GM12878 (cell line): ENCODE results near the gene PFKFB3. TPM values are rescaled to one million over a fixed set of nuclear protein-coding genes. Genes with fewer than 3 reads are reported as not detected.

Experiments used
- ATAC-seq: fragments of 200-7000 bp; cut with Tn5 transposase; 3 replicates; pipeline ENCODE4 v1.9.1; 2020; ENCODE audit warnings: mild to moderate bottlenecking, moderate library complexity
- BruUV-seq: library from RNA; stranded (reverse); fragments of 400-500 nt; replicated peaks from 2 replicates; lab custom pipeline; 2021; lab: Mats Ljungman, UMichigan
- CTCF ChIA-PET: fragments of 300-600 bp; sonication (Branson Sonifier 250); formaldehyde crosslinking; extraction: SDS; loops from one replicate; lab custom pipeline; 2021; ENCODE audit warnings: inconsistent platforms; lab: Yijun Ruan, JAX
- POLR2A ChIA-PET: fragments of 350-600 bp; formaldehyde crosslinking; extraction: SDS; loops from one replicate; lab custom pipeline; 2021; ENCODE audit warnings: inconsistent platforms; lab: Charles Lee
- RAD21 ChIA-PET: fragments of 300-600 bp; sonication (Branson Sonifier 250); formaldehyde crosslinking; loops from one replicate; lab custom pipeline; 2023; ENCODE audit warnings: antibody characterized with exemption; ENCODE audit not compliant: unreplicated experiment; lab: Charles Lee
- SMC1A ChIA-PET: fragments of 300-600 bp; sonication (Branson Sonifier 250); formaldehyde crosslinking; loops from one replicate; lab custom pipeline; 2023; ENCODE audit not compliant: unreplicated experiment, uncharacterized antibody; lab: Charles Lee
- DNase-seq: peaks from one replicate; pipeline ENCODE4 v3.0.0-alpha.2; 2011; ENCODE audit warnings: low read depth, low spot score
- FAIRE-seq: peaks from 3 replicates; lab custom pipeline; 2011; peaks lifted over from hg19 to GRCh38; lab: Jason Lieb, UNC
- H2AFZ ChIP-seq: 2 replicates; pipeline ENCODE4 v1.6.0; 2011; ENCODE audit warnings: low read depth, low read length, control low read depth; ENCODE audit not compliant: control insufficient read depth
- H3K27ac ChIP-seq: 2 replicates; pipeline ENCODE4 v1.5.1; 2011; ENCODE audit warnings: control low read depth; ENCODE audit not compliant: control insufficient read depth, insufficient read depth
- H3K27me3 ChIP-seq, 2 experiments: replicated peaks in 1 of 2; 2 replicates each; pipeline versions ENCODE4 v1.6.0 to v1.6.1; 2011; ENCODE audit warnings: low read length in 1 of 2; ENCODE audit not compliant: control insufficient read depth in 2 of 2, insufficient read depth in 2 of 2
- H3K36me3 ChIP-seq, 2 experiments: 2 replicates each; pipeline ENCODE4 v1.5.1; 2011; ENCODE audit warnings: low read length in 1 of 2; ENCODE audit not compliant: control insufficient read depth in 2 of 2, insufficient read depth in 2 of 2
- H3K4me1 ChIP-seq: 2 replicates; pipeline ENCODE4 v1.6.1; 2011; ENCODE audit warnings: mild to moderate bottlenecking, low read length, moderate library complexity, mixed read lengths; ENCODE audit not compliant: control insufficient read depth, insufficient read depth
- H3K4me2 ChIP-seq: 2 replicates; pipeline ENCODE4 v1.6.0; 2011; ENCODE audit warnings: control low read depth; ENCODE audit not compliant: control insufficient read depth, insufficient read depth
- H3K4me3 ChIP-seq: fragments of 200-600 bp; sonication (generic); 2 replicates; pipeline ENCODE4 v1.5.1; 2016
- H3K79me2 ChIP-seq: 2 replicates; pipeline ENCODE4 v1.6.0; 2011; ENCODE audit warnings: low read length; ENCODE audit not compliant: control insufficient read depth, insufficient read depth
- H3K9ac ChIP-seq: 2 replicates; pipeline ENCODE4 v1.8.0; 2011; ENCODE audit warnings: low read length, control low read depth, mixed read lengths; ENCODE audit not compliant: control insufficient read depth, insufficient read depth
- H3K9me3 ChIP-seq: replicated peaks from 3 replicates; pipeline ENCODE4 v1.5.1; 2011; ENCODE audit warnings: mild to moderate bottlenecking, low read length; ENCODE audit not compliant: control insufficient read depth, insufficient read depth
- H4K20me1 ChIP-seq: 2 replicates; pipeline ENCODE4 v1.6.0; 2011; ENCODE audit not compliant: control insufficient read depth, insufficient read depth
- BCLAF1 ChIP-seq: fragments of 450-650 bp; IDR thresholded peaks from 2 replicates; pipeline ENCODE4 v1.6.1; 2017; ENCODE audit warnings: antibody characterized with exemption, mild to moderate bottlenecking, moderate library complexity
- DPF2 ChIP-seq: fragments of 450-650 bp; IDR thresholded peaks from 2 replicates; pipeline ENCODE4 v1.6.1; 2017; ENCODE audit warnings: mild to moderate bottlenecking
- FOS ChIP-seq: IDR thresholded peaks from 3 replicates; pipeline ENCODE4 v1.6.1; 2011; ENCODE audit warnings: borderline replicate concordance; ENCODE audit not compliant: insufficient read length; ENCODE audit errors: extremely low read depth
- GABPA ChIP-seq: IDR thresholded peaks from 2 replicates; pipeline ENCODE4 v1.6.1; 2014; ENCODE audit warnings: antibody characterized with exemption, low read depth, mild to moderate bottlenecking, inconsistent platforms
- HDAC2 ChIP-seq: fragments of 200-600 bp; sonication (generic); IDR thresholded peaks from 2 replicates; pipeline ENCODE4 v1.6.1; 2017
- PAX5 ChIP-seq: IDR thresholded peaks from 2 replicates; pipeline ENCODE4 v1.6.1; 2011; ENCODE audit warnings: low read depth, low read length, borderline replicate concordance
- RUNX3 ChIP-seq: IDR thresholded peaks from 2 replicates; pipeline ENCODE4 v1.6.1; 2012; ENCODE audit warnings: low read length, inconsistent platforms
- SMAD1 ChIP-seq: fragments of 450-650 bp; IDR thresholded peaks from 2 replicates; pipeline ENCODE4 v1.6.1; 2018; ENCODE audit warnings: mild to moderate bottlenecking, low read depth; ENCODE audit not compliant: partially characterized antibody
- TCF12 ChIP-seq: IDR thresholded peaks from 2 replicates; pipeline ENCODE4 v1.6.1; 2011; ENCODE audit warnings: low read depth, mild to moderate bottlenecking, low read length
- WRNIP1 ChIP-seq: IDR thresholded peaks from 2 replicates; pipeline ENCODE4 v1.6.1; 2011; ENCODE audit warnings: low read depth, low read length, improper control_type of control experiment, borderline replicate concordance
- WGBS: methylation state at CpG from one replicate; pipeline ENCODE4 v1.1.6; 2016; ENCODE audit warnings: low lambda C conversion rate; ENCODE audit not compliant: insufficient replicate concordance, insufficient coverage; ENCODE audit errors: missing lambda C conversion rate; 5-methylcytosine and 5-hydroxymethylcytosine counted together
- in situ Hi-C: fragments of 300-500 bp; cut with MboI; formaldehyde crosslinking; loops from 9 replicates; pipeline ENCODE4 v1.14.3; 2018; ENCODE audit warnings: mixed read lengths
- intact Hi-C: fragments of 100-400 bp; cut with micrococcal nuclease; formaldehyde crosslinking; loops from one replicate; pipeline ENCODE4 v1.14.2; 2022; ENCODE audit not compliant: unreplicated experiment
- polyA plus RNA-seq, 11 experiments: library from polyadenylated mRNA; depleted of rRNA in 4 of 11; unstranded in 6 of 11; stranded (reverse) in 5 of 11; fragments of >200 nt; fragmentation: Nextera tagmentation in 4 of 11; fragmentation: Illumina TruSeq in 1 of 11; extraction: Ambion mirVana in 4 of 11; extraction: Trizol in 1 of 11; gene quantifications; 1 replicate in 1 of 11; 2 replicates in 10 of 11; pipeline versions ENCODE4 v1.2.1 to v1.2.3, GENCODE V29; 2011 to 2016; ENCODE audit warnings: inconsistent platforms in 2 of 11, missing spikeins in 2 of 11, low read depth in 1 of 11
- total RNA-seq, 4 experiments: library from RNA; depleted of rRNA in 3 of 4; stranded (reverse); fragments of >200 nt in 3 of 4; fragmentation: Illumina TruSeq in 1 of 4; extraction: Trizol in 1 of 4; gene quantifications; 2 replicates each; pipeline versions ENCODE4 v1.2.1 to v1.2.3, GENCODE V29; 2013 to 2021

The PFKFB3 gene
- total and polyA plus RNA-seq, 10 of the 15 experiments (the other 5 are each of a cell fraction or from before 2014, with no cell fraction given) = 1.6 to 46.7 (median 13.7) TPM

GRCh38 chr10:6176691-6177231 is 26.0 kb upstream of the PFKFB3 start:
- no peak overlapping the region for H3K4me3 ChIP-seq
- DNase-seq (no peak), FAIRE-seq (no peak), ATAC-seq (no peak)
- RAD21 ChIA-PET = no interaction called here
- H3K36me3 ChIP-seq = peaks cover 0 to 1% of the 10 kb centered on the region in 2 experiments; a peak in 2 of 4 replicates
- no peaks in the 10 kb centered on the region for H3K9me3 ChIP-seq
- no peak overlapping the region for H3K9ac ChIP-seq
- no peaks in the 10 kb centered on the region; the same call in 1 of the 2 replicates for H4K20me1 ChIP-seq
- SMC1A ChIA-PET = interaction anchor here (1.5 kb wide), 1 partner anchor 225 kb away, joined by 3 read pairs; no protein-coding TSS in a partner anchor
- H2AFZ ChIP-seq = no peak overlapping the region
- no peaks in the 10 kb centered on the region for H3K27me3 ChIP-seq
- 90% methylated on average over 8 of the region's 8 CpGs for WGBS
- peaks cover 7% of the 10 kb centered on the region for H3K4me1 ChIP-seq
- H3K79me2 ChIP-seq = peaks cover 9% of the 10 kb centered on the region
- TF ChIP-seq RUNX3 (peak; percentile 24; the same call in 1 of the 2 replicates), TCF12 (no peak), FOS (no peak)
- no peak overlapping the region for H3K4me2 ChIP-seq
- POLR2A ChIA-PET = interaction anchor here (0.6 kb wide), 2 partner anchors 13 to 92 kb away, joined by 3 to 7 read pairs; no protein-coding TSS in a partner anchor
- intact Hi-C loops (no loop called here), in situ Hi-C loops (no loop called here)
- CTCF ChIA-PET = interaction anchor here (0.9 to 1.1 kb wide), 3 partner anchors 9 to 229 kb away, joined by 3 read pairs; no protein-coding TSS in a partner anchor
- H3K27ac ChIP-seq = peak overlapping the region; percentile 10; the same call in 1 of the 2 replicates
- no TSS peak for BruUV-seq

- peaks cover 0 to 1% of the 10 kb centered on the region in 2 experiments; a peak in 2 of 4 replicates for H3K36me3 ChIP-seq
- no peak overlapping the region for H3K9ac ChIP-seq
- no peaks in the 10 kb centered on the region; the same call in 1 of the 2 replicates for H4K20me1 ChIP-seq
- peaks cover 2% of the 10 kb centered on the region for H3K79me2 ChIP-seq
- intact Hi-C loops = no loop called here
- WGBS = 66% methylated on average over 8 of the region's 9 CpGs
- no TSS peak for BruUV-seq
- CTCF ChIA-PET = no interaction called here
- H3K4me3 ChIP-seq = no peak overlapping the region
- H3K4me1 ChIP-seq = peaks cover 7% of the 10 kb centered on the region
- no peaks in the 10 kb centered on the region for H3K9me3 ChIP-seq
- in situ Hi-C loops = no loop called here
- no peak overlapping the region for H2AFZ ChIP-seq
- SMC1A ChIA-PET = no interaction called here
- FAIRE-seq (no peak), ATAC-seq (no peak), DNase-seq (no peak)
- no peak overlapping the region for H3K27ac ChIP-seq
- no peaks in the 10 kb centered on the region for H3K27me3 ChIP-seq
- POLR2A ChIA-PET = interaction anchor here (0.5 kb wide), 1 partner anchor 18 kb away, joined by 3 read pairs; no protein-coding TSS in a partner anchor
- H3K4me2 ChIP-seq = no peak overlapping the region
- RAD21 ChIA-PET = no interaction called here
- TF ChIP-seq GABPA (no peak), SMAD1 (no peak), HDAC2 (no peak), BCLAF1 (no peak), DPF2 (no peak), WRNIP1 (no peak), PAX5 (no peak)
These were observed 24.9 kb upstream of the PFKFB3 start for GRCh38 chr10:6177880-6178281.
